Loucy (cell line): ENCODE measurements around the gene SMOC2.

Experiments
- H2AFZ ChIP-seq: fragments of 200-600 bp; sonication (generic); 2 replicates; pipeline ENCODE4 v1.6.0; 2016; ENCODE audit warnings: antibody characterized with exemption, mild to moderate bottlenecking, low read length, moderate library complexity
- H3F3A ChIP-seq: fragments of 200-600 bp; 2 replicates; pipeline ENCODE4 v1.6.0; 2016; ENCODE audit warnings: antibody characterized with exemption, low read depth, mild to moderate bottlenecking
- H3K27me3 ChIP-seq: fragments of 200-600 bp; sonication (generic); 2 replicates; pipeline ENCODE4 v1.6.1; 2014; ENCODE audit warnings: low read length, mild to moderate bottlenecking; ENCODE audit not compliant: insufficient read depth, poor library complexity, severe bottlenecking
- H3K36me3 ChIP-seq: fragments of 200-600 bp; sonication (generic); 2 replicates; pipeline ENCODE4 v1.6.1; 2016; ENCODE audit warnings: low read length; ENCODE audit not compliant: insufficient read depth
- H3K4me1 ChIP-seq: fragments of 200-600 bp; sonication (generic); 2 replicates; pipeline ENCODE4 v1.5.1; 2014; ENCODE audit warnings: low read length, mild to moderate bottlenecking; ENCODE audit not compliant: insufficient read depth, poor library complexity, severe bottlenecking
- H3K4me2 ChIP-seq: fragments of 200-600 bp; sonication (generic); 2 replicates; pipeline ENCODE4 v1.6.0; 2014; ENCODE audit warnings: antibody characterized with exemption, low read length, low read depth, mild to moderate bottlenecking; ENCODE audit not compliant: poor library complexity, severe bottlenecking
- H3K4me3 ChIP-seq: fragments of 200-600 bp; sonication (generic); 2 replicates; pipeline ENCODE4 v1.5.1; 2014; ENCODE audit warnings: low read length, mild to moderate bottlenecking, mixed read lengths; ENCODE audit not compliant: poor library complexity, severe bottlenecking
- H3K79me2 ChIP-seq: fragments of 200-600 bp; sonication (generic); 2 replicates; pipeline ENCODE4 v1.6.1; 2014; ENCODE audit warnings: low read length; ENCODE audit not compliant: insufficient read depth
- H3K9ac ChIP-seq: fragments of 200-600 bp; sonication (generic); 2 replicates; pipeline ENCODE4 v1.6.0; 2014; ENCODE audit warnings: mild to moderate bottlenecking, low read depth, low read length, moderate library complexity; ENCODE audit not compliant: poor library complexity, severe bottlenecking
- H3K9me2 ChIP-seq: fragments of 200-600 bp; sonication (generic); replicated peaks from 2 replicates; pipeline ENCODE4 v1.6.1; 2016; ENCODE audit warnings: low read depth, low read length, mixed read lengths
- H3K9me3 ChIP-seq: fragments of 200-600 bp; sonication (generic); 2 replicates; pipeline ENCODE4 v1.6.1; 2014; ENCODE audit warnings: mild to moderate bottlenecking, antibody characterized with exemption, low read length, low read depth; ENCODE audit not compliant: insufficient read depth
- H4K20me1 ChIP-seq: fragments of 200-600 bp; sonication (generic); 2 replicates; pipeline ENCODE4 v1.6.0; 2014; ENCODE audit warnings: antibody characterized with exemption, low read length, mild to moderate bottlenecking; ENCODE audit not compliant: insufficient read depth, poor library complexity, severe bottlenecking
- EZH2phosphoT487 ChIP-seq: fragments of 200-600 bp; IDR thresholded peaks from 2 replicates; pipeline ENCODE4 v1.6.1; 2018; ENCODE audit warnings: antibody characterized with exemption, mild to moderate bottlenecking, moderate library complexity, borderline replicate concordance
- TF ChIP-seq, protein P1 (sequence below): fragments of 200-600 bp; sonication (generic); conservative IDR thresholded peaks from 2 replicates; pipeline ENCODE4 v1.5.1; 2014; ENCODE audit warnings: mild to moderate bottlenecking, antibody characterized with exemption, low read length

The SMOC2 gene

GRCh38 chr6:168490757-168491156 is 49.8 kb downstream of the SMOC2 start:
- H3K4me1 ChIP-seq, result no peaks in the 10 kb centered on the region
- no peaks in the 10 kb centered on the region for H3F3A ChIP-seq
- H3K4me3 ChIP-seq, result no peak overlapping the region
- no peak overlapping the region for H3K4me2 ChIP-seq
- no peaks in the 10 kb centered on the region for H4K20me1 ChIP-seq
- H2AFZ ChIP-seq, result no peak overlapping the region
- H3K9me2 ChIP-seq, result no peaks in the 10 kb centered on the region
- no peaks in the 10 kb centered on the region for H3K27me3 ChIP-seq
- no peaks in the 10 kb centered on the region for H3K36me3 ChIP-seq
- H3K9ac ChIP-seq, result no peak overlapping the region
- H3K79me2 ChIP-seq, result no peaks in the 10 kb centered on the region
- peaks cover 1% of the 10 kb centered on the region; the same call in 1 of the 2 replicates for H3K9me3 ChIP-seq
- TF ChIP-seq, protein P1, sequence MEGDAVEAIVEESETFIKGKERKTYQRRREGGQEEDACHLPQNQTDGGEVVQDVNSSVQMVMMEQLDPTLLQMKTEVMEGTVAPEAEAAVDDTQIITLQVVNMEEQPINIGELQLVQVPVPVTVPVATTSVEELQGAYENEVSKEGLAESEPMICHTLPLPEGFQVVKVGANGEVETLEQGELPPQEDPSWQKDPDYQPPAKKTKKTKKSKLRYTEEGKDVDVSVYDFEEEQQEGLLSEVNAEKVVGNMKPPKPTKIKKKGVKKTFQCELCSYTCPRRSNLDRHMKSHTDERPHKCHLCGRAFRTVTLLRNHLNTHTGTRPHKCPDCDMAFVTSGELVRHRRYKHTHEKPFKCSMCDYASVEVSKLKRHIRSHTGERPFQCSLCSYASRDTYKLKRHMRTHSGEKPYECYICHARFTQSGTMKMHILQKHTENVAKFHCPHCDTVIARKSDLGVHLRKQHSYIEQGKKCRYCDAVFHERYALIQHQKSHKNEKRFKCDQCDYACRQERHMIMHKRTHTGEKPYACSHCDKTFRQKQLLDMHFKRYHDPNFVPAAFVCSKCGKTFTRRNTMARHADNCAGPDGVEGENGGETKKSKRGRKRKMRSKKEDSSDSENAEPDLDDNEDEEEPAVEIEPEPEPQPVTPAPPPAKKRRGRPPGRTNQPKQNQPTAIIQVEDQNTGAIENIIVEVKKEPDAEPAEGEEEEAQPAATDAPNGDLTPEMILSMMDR, result no peak
- TF ChIP-seq EZH2phosphoT487, result no peak

DNA sequence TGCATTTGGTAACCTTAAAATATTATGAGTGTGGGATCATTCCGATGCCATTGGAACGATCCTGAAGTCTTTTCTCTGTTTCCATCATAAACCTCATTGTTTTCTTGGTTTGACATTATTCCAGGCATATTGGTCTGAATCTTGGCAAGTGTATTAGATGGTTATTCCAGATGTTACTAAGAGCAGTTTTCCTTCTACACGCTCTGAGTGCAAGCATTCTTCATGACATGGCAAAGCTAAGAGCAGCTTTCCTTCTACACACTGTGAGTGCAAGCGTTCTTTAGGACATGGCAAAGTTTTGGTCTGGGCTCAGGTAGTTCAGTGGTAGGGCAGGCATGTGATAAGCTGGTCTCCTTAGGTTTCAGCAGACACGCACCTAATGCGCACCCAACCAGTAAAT is 53.0 kb downstream of the SMOC2 start:
- Histone ChIP-seq H3K4me1 (no peaks in the 10 kb centered on the region), H3K9ac (no peak overlapping the region), H3K4me2 (no peak overlapping the region), H3K36me3 (no peaks in the 10 kb centered on the region), H3K79me2 (no peaks in the 10 kb centered on the region), H2AFZ (no peak overlapping the region), H3K9me3 (peaks cover 13% of the 10 kb centered on the region; the same call in 1 of the 2 replicates), H3K4me3 (no peak overlapping the region), H3F3A (no peaks in the 10 kb centered on the region), H3K27me3 (no peaks in the 10 kb centered on the region), H3K9me2 (no peaks in the 10 kb centered on the region), H4K20me1 (no peaks in the 10 kb centered on the region)
- TF ChIP-seq, protein P1, result no peak
- TF ChIP-seq EZH2phosphoT487, result no peak

- no peaks in the 10 kb centered on the region for H3K36me3 ChIP-seq
- no peak overlapping the region for H2AFZ ChIP-seq
- TF ChIP-seq EZH2phosphoT487, result no peak
- TF ChIP-seq, protein P1, result no peak
- H3K79me2 ChIP-seq, result no peaks in the 10 kb centered on the region
- no peaks in the 10 kb centered on the region for H3F3A ChIP-seq
- no peaks in the 10 kb centered on the region for H3K27me3 ChIP-seq
- peaks cover 13% of the 10 kb centered on the region; the same call in 1 of the 2 replicates for H3K9me3 ChIP-seq
- no peaks in the 10 kb centered on the region for H3K4me1 ChIP-seq
- H3K9me2 ChIP-seq, result no peaks in the 10 kb centered on the region
- no peaks in the 10 kb centered on the region for H4K20me1 ChIP-seq
- no peak overlapping the region for H3K4me2 ChIP-seq
- no peak overlapping the region for H3K4me3 ChIP-seq
- H3K9ac ChIP-seq, result no peak overlapping the region
These were observed 53.7 kb downstream of the SMOC2 start for GRCh38 chr6:168494726-168495125.
